SK-N-SH (cell line): ENCODE data around the gene FBXW9. TPM values are rescaled to one million over a fixed set of nuclear protein-coding genes. Genes with fewer than 3 reads are reported as not detected.

Experiments used
- CTCF ChIA-PET: fragments of 300-600, 350-600 bp; formaldehyde crosslinking; extraction: SDS; loops from one replicate; lab custom pipeline; 2021; lab: Yijun Ruan, JAX
- POLR2A ChIA-PET: fragments of 350-600 bp; sonication (Branson Sonifier 250); formaldehyde crosslinking; extraction: SDS; loops from one replicate; lab custom pipeline; 2020; ENCODE audit warnings: antibody characterized with exemption, inconsistent platforms; lab: Yijun Ruan, JAX
- DNase-seq: peaks from one replicate; pipeline ENCODE4 v3.0.0; 2012
- H2AFZ ChIP-seq: fragments of 200-600 bp; sonication (generic); 2 replicates; pipeline ENCODE4 v1.8.1; 2016; ENCODE audit warnings: antibody characterized with exemption, mild to moderate bottlenecking, low read depth
- H3F3A ChIP-seq: fragments of 200-600 bp; sonication (generic); replicated peaks from 2 replicates; pipeline ENCODE3; 2016; ENCODE audit warnings: antibody characterized with exemption, mild to moderate bottlenecking; ENCODE audit not compliant: insufficient read depth
- H3K27ac ChIP-seq, 2 experiments: fragments of 200-500 bp in 1 of 2; fragments of 200-600 bp in 1 of 2; sonication (Bioruptor generic) in 1 of 2; sonication (generic), shearing (Covaris generic) in 1 of 2; 2 replicates each; pipeline versions ENCODE4 v1.5.1 to v1.6.1; 2014 to 2016; ENCODE audit warnings: low read depth in 2 of 2, inconsistent platforms in 1 of 2, low read length in 1 of 2, mild to moderate bottlenecking in 1 of 2, mixed read lengths in 1 of 2
- H3K27me3 ChIP-seq: fragments of 200-600 bp; sonication (generic), shearing (Covaris generic); 2 replicates; pipeline ENCODE4 v1.6.1; 2016; ENCODE audit warnings: mixed run types; ENCODE audit not compliant: insufficient read depth
- H3K36me3 ChIP-seq, 2 experiments: fragments of 200-500 bp in 1 of 2; fragments of 200-600 bp in 1 of 2; sonication (Bioruptor generic) in 1 of 2; sonication (generic) in 1 of 2; replicated peaks in 1 of 2; 2 replicates each; pipeline versions ENCODE3 to v1.5.1; 2014 to 2016; ENCODE audit warnings: low read length in 1 of 2, mild to moderate bottlenecking in 1 of 2; ENCODE audit not compliant: insufficient read depth in 2 of 2, control insufficient read depth in 1 of 2
- H3K4me1 ChIP-seq, 2 experiments: fragments of 200-500 bp in 1 of 2; fragments of 200-600 bp in 1 of 2; sonication (Bioruptor generic) in 1 of 2; sonication (generic), shearing (Covaris generic) in 1 of 2; 2 replicates each; pipeline versions ENCODE4 v1.5.1 to v1.6.1; 2014 to 2016; ENCODE audit warnings: low read depth in 1 of 2, low read length in 1 of 2, mixed run types in 1 of 2; ENCODE audit not compliant: insufficient read depth in 2 of 2, control insufficient read depth in 1 of 2
- H3K4me2 ChIP-seq: fragments of 200-600 bp; sonication (generic), shearing (Covaris generic); 2 replicates; pipeline ENCODE4 v1.6.1; 2017; ENCODE audit warnings: mixed run types
- H3K4me3 ChIP-seq, 2 experiments: fragments of 200-500 bp in 1 of 2; fragments of 200-600 bp in 1 of 2; sonication (Bioruptor generic) in 1 of 2; sonication (generic), shearing (Covaris generic) in 1 of 2; 2 replicates each; pipeline versions ENCODE4 v1.5.1 to v1.8.1; 2014 to 2016; ENCODE audit warnings: low read depth in 2 of 2, inconsistent platforms in 1 of 2, low read length in 1 of 2, mild to moderate bottlenecking in 1 of 2, mixed read lengths in 1 of 2, moderate library complexity in 1 of 2
- H3K79me2 ChIP-seq: fragments of 200-600 bp; sonication (generic); 2 replicates; pipeline ENCODE4 v1.8.1; 2017; ENCODE audit warnings: mild to moderate bottlenecking; ENCODE audit not compliant: insufficient read depth
- H3K9ac ChIP-seq: fragments of 200-600 bp; sonication (generic); 2 replicates; pipeline ENCODE4 v1.6.1; 2017; ENCODE audit warnings: mixed run types
- H3K9me2 ChIP-seq: fragments of 200-600 bp; sonication (generic); 2 replicates; pipeline ENCODE4 v1.6.1; 2017; ENCODE audit warnings: mixed run types
- H3K9me3 ChIP-seq: fragments of 200-600 bp; sonication (generic); 2 replicates; pipeline ENCODE4 v1.6.1; 2017; ENCODE audit warnings: mixed run types, mild to moderate bottlenecking, moderate library complexity
- H4K20me1 ChIP-seq: fragments of 200-600 bp; sonication (generic); 2 replicates; pipeline ENCODE4 v1.6.1; 2017; ENCODE audit warnings: mild to moderate bottlenecking, mixed run types; ENCODE audit not compliant: insufficient read depth
- CHD2 ChIP-seq: fragments of 150-350 bp; IDR thresholded peaks from 2 replicates; pipeline ENCODE4 v1.6.1; 2018; ENCODE audit warnings: low read length; ENCODE audit not compliant: partially characterized antibody
- ELF1 ChIP-seq: IDR thresholded peaks from 2 replicates; pipeline ENCODE4 v1.4.0; 2012
- FOSL2 ChIP-seq: IDR thresholded peaks from 2 replicates; pipeline ENCODE4 v1.4.0; 2012; ENCODE audit warnings: low read depth, mild to moderate bottlenecking, moderate library complexity, borderline replicate concordance
- FOXJ3 ChIP-seq: sonication (generic); formaldehyde crosslinking; IDR thresholded peaks from 2 replicates; pipeline ENCODE4 v1.5.1; 2020; ENCODE audit warnings: mild to moderate bottlenecking, missing genetic modification reagents
- GATA2 ChIP-seq: sonication (generic); formaldehyde crosslinking; IDR thresholded peaks from 2 replicates; pipeline ENCODE4 v1.5.0; 2020; ENCODE audit warnings: mild to moderate bottlenecking, missing genetic modification reagents
- JUND ChIP-seq: IDR thresholded peaks from 2 replicates; pipeline ENCODE4 v1.4.0; 2012
- MEF2A ChIP-seq: IDR thresholded peaks from 2 replicates; pipeline ENCODE4 v1.4.0; 2012; ENCODE audit warnings: low read depth, borderline replicate concordance
- MXI1 ChIP-seq: IDR thresholded peaks from 2 replicates; pipeline ENCODE4 v1.6.1; 2012; ENCODE audit warnings: mild to moderate bottlenecking, low read depth, low read length, improper control_type of control experiment
- NFIC ChIP-seq: IDR thresholded peaks from 2 replicates; pipeline ENCODE4 v1.4.0; 2012; ENCODE audit warnings: borderline replicate concordance
- RAD21 ChIP-seq: IDR thresholded peaks from 2 replicates; pipeline ENCODE4 v1.6.1; 2012; ENCODE audit warnings: mild to moderate bottlenecking, low read length
- RCOR1 ChIP-seq: fragments of 150-350 bp; IDR thresholded peaks from 2 replicates; pipeline ENCODE4 v1.6.1; 2017; ENCODE audit warnings: antibody characterized with exemption, low read length
- RFX5 ChIP-seq: IDR thresholded peaks from 2 replicates; pipeline ENCODE4 v1.6.1; 2012; ENCODE audit warnings: mild to moderate bottlenecking, improper control_type of control experiment, low read length
- RXRA ChIP-seq: IDR thresholded peaks from 2 replicates; pipeline ENCODE4 v1.4.0; 2012; ENCODE audit warnings: low read depth, mild to moderate bottlenecking, borderline replicate concordance
- SIN3A ChIP-seq: IDR thresholded peaks from 2 replicates; pipeline ENCODE4 v1.6.1; 2012; ENCODE audit warnings: low read depth, mild to moderate bottlenecking, low read length, moderate library complexity, borderline replicate concordance
- TAF1 ChIP-seq: IDR thresholded peaks from 2 replicates; pipeline ENCODE4 v1.6.1; 2012; ENCODE audit warnings: low read depth, mild to moderate bottlenecking, low read length, moderate library complexity, borderline replicate concordance
- TCF12 ChIP-seq: IDR thresholded peaks from 2 replicates; pipeline ENCODE4 v1.4.0; 2012
- YY1 ChIP-seq: IDR thresholded peaks from 2 replicates; pipeline ENCODE4 v1.4.0; 2012; ENCODE audit warnings: low read depth, mild to moderate bottlenecking
- WGBS: methylation state at CpG from one replicate; pipeline ENCODE4 v1.1.6; 2017; ENCODE audit warnings: low lambda C conversion rate; 5-methylcytosine and 5-hydroxymethylcytosine counted together
- polyA plus RNA-seq, 3 experiments: library from polyadenylated mRNA; depleted of rRNA; stranded (reverse); fragments of >200 nt; gene quantifications; 2 replicates each; pipeline ENCODE4 v1.2.3, GENCODE V29; 2012
- TF ChIP-seq, protein P1 (sequence below): fragments of 150-350 bp; IDR thresholded peaks from 2 replicates; pipeline ENCODE4 v1.6.1; 2016; ENCODE audit warnings: mild to moderate bottlenecking, low read depth, low read length
- TF ChIP-seq, protein P2 (sequence below): fragments of 150-350 bp; IDR thresholded peaks from 2 replicates; pipeline ENCODE4 v1.6.1; 2017; ENCODE audit warnings: antibody characterized with exemption, low read length, low read depth, borderline replicate concordance
- TF ChIP-seq, protein P3 (sequence below): IDR thresholded peaks from 2 replicates; pipeline ENCODE4 v1.4.0; 2012; ENCODE audit warnings: low read depth, borderline replicate concordance

FBXW9 gene
- polyA plus RNA-seq, 1 of the 3 experiments (the other 2 are of a cell fraction): 26.6 TPM

DNA sequence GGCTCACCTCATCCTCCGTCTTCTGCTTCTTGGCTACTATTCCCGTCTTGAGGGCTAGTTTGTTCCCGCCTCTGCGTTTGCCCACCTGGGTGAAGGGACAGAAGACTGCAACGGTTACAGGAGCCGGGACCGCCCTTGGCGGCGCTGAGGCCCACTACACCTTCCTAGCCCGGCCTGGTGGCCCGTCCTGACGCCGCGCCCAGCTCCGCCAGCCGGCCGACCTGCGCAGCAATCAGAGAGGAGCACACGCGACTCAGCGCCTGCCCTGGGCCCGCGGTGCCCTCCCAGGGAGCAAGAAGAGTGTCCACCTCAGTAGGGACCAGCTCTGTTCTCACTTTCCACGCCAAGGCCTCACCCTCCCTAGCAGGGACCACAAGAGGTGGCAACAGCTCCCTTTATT is 34.9 kb upstream of the FBXW9 start (continued):
- TF ChIP-seq, protein P1, sequence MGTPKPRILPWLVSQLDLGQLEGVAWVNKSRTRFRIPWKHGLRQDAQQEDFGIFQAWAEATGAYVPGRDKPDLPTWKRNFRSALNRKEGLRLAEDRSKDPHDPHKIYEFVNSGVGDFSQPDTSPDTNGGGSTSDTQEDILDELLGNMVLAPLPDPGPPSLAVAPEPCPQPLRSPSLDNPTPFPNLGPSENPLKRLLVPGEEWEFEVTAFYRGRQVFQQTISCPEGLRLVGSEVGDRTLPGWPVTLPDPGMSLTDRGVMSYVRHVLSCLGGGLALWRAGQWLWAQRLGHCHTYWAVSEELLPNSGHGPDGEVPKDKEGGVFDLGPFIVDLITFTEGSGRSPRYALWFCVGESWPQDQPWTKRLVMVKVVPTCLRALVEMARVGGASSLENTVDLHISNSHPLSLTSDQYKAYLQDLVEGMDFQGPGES: no peak
- TF ChIP-seq, protein P2, sequence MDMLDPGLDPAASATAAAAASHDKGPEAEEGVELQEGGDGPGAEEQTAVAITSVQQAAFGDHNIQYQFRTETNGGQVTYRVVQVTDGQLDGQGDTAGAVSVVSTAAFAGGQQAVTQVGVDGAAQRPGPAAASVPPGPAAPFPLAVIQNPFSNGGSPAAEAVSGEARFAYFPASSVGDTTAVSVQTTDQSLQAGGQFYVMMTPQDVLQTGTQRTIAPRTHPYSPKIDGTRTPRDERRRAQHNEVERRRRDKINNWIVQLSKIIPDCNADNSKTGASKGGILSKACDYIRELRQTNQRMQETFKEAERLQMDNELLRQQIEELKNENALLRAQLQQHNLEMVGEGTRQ: no peak
- no peak for TF ChIP-seq RAD21
- no peak for TF ChIP-seq SIN3A
- no peak for TF ChIP-seq TAF1
- TF ChIP-seq FOSL2: no peak

DNA sequence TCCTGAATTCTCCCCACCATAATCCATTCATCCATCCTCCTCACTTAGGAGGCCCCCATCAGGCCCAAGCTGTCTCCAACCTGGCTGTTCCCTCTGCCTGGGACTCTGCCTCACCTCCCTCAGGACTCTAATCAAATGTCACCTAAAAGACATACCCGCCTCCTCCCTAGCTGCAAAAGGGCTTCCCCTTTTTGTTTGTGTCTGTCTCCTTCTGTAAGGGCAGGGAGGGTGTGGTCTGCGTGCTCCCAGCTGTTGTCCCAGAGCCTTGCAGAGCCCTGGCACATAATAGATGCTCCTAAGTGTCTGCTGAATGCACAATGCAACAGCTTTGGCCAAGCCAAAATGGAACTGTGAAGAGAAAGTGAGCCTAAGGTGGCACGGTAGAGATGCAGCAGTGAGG is 33.6 kb upstream of the FBXW9 start:
- Histone ChIP-seq H3K27me3 (no peaks in the 10 kb centered on the region), H3K27ac (no peak overlapping the region), H4K20me1 (peaks cover 39% of the 10 kb centered on the region), H3K9ac (no peak overlapping the region), H3K36me3 (peaks cover 22 to 26% of the 10 kb centered on the region in 2 experiments), H3K79me2 (peaks cover 58% of the 10 kb centered on the region), H3K9me2 (no peaks in the 10 kb centered on the region), H3F3A (peaks cover 27% of the 10 kb centered on the region), H3K4me1 (peaks cover 11 to 15% of the 10 kb centered on the region in 2 experiments; a peak in 1 of 4 replicates), H3K4me3 (no peak overlapping the region), H3K4me2 (no peak overlapping the region), H2AFZ (no peak overlapping the region), H3K9me3 (no peaks in the 10 kb centered on the region)
- ChIA-PET CTCF (interaction anchor here (0.9 kb wide), 1 partner anchor 30 kb away, joined by 4 read pairs; no protein-coding TSS in a partner anchor), POLR2A (no interaction called here)
- DNase-seq: no peak
- TF ChIP-seq, protein P1: no peak
- no peak for TF ChIP-seq RXRA
- TF ChIP-seq RCOR1: no peak
- no peak for TF ChIP-seq TCF12
- TF ChIP-seq CHD2: no peak
- WGBS: 100% methylated on average over 3 of the region's 3 CpGs

DNA sequence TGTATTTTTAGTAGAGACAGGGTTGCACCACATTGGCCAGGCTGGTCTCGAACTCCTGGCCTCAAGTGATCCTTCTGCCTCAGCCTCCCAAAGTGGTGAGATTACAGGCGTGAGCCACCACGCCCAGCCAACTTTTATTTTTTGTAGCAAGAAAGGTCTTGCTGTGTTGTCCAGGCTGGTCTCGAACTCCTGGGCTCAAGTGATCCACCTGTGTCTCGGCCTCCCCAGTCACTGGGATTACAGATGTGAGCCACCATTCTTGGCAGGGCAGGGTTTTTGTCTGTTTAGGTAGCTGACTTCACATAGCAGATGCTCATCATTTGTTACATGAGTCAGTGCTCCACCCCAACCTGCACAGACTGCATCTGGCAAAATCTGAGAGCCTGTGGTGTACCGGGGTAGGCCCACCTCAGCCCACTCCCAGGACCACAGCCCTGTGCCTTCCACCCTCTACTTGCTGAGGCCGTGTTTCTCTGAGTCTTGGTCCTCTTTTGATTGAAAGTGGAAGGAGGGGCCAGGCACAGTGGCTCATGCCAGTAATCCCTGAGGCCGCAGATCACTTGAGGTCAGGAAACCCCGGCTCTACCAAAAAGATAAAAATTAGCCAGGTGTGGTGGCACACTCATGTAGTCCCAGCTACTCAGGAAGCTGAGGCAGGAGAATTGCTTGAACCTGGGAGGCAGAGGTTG is 31.5 kb upstream of the FBXW9 start:
- Histone ChIP-seq H3K4me2 (no peak overlapping the region), H3K4me3 (no peak overlapping the region), H3K27me3 (no peaks in the 10 kb centered on the region), H3F3A (peaks cover 25% of the 10 kb centered on the region), H3K9me2 (no peaks in the 10 kb centered on the region), H3K79me2 (peaks cover 50% of the 10 kb centered on the region), H3K9me3 (no peaks in the 10 kb centered on the region), H3K27ac (no peak overlapping the region), H4K20me1 (peaks cover 28% of the 10 kb centered on the region), H3K9ac (no peak overlapping the region), H2AFZ (no peak overlapping the region), H3K4me1 (peaks cover 7 to 10% of the 10 kb centered on the region in 2 experiments; a peak in 2 of 4 replicates), H3K36me3 (peaks cover 22 to 26% of the 10 kb centered on the region in 2 experiments)
- ChIA-PET CTCF (interaction anchor here (1.9 kb wide), 1 partner anchor 29 kb away, joined by 6 read pairs; no protein-coding TSS in a partner anchor), POLR2A (no interaction called here)
- DNase-seq: no peak
- 93% methylated on average over 7 of the region's 9 CpGs for WGBS
- TF ChIP-seq, protein P3, sequence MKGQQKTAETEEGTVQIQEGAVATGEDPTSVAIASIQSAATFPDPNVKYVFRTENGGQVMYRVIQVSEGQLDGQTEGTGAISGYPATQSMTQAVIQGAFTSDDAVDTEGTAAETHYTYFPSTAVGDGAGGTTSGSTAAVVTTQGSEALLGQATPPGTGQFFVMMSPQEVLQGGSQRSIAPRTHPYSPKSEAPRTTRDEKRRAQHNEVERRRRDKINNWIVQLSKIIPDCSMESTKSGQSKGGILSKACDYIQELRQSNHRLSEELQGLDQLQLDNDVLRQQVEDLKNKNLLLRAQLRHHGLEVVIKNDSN: no peak
- TF ChIP-seq GATA2 (CRISPR knock-in tag): no peak
- TF ChIP-seq JUND: no peak
- no peak for TF ChIP-seq ELF1
- TF ChIP-seq FOXJ3 (CRISPR knock-in tag): no peak
- no peak for TF ChIP-seq YY1
- TF ChIP-seq MXI1: no peak
- TF ChIP-seq FOSL2: no peak
- no peak for TF ChIP-seq RXRA
- no peak for TF ChIP-seq MEF2A
- TF ChIP-seq, protein P2: no peak
- no peak for TF ChIP-seq NFIC
- TF ChIP-seq RFX5: no peak
